ENCODE measurements around the gene TMEM238. TPM values are rescaled to one million over a fixed set of nuclear protein-coding genes. Genes with fewer than 3 reads are reported as not detected.

Gene TMEM238
- polyA plus RNA-seq, 1 of the 3 experiments (the other 2 are of a cell fraction) = 0.12 TPM

GRCh38 chr19:55365964-55366363 lies 18.1 kb downstream of the TMEM238 start:
- no peak overlapping the region for H2AFZ ChIP-seq (ENCODE audit: low read depth)
- CTCF ChIA-PET = no interaction called here
- 98% methylated on average over 10 of the region's 19 CpGs for WGBS (ENCODE audit: low lambda C conversion rate)
- H3F3A ChIP-seq (replicated peaks; ENCODE audit: insufficient read depth) = peaks cover 13% of the 10 kb centered on the region
- no peaks in the 10 kb centered on the region for H3K9me2 ChIP-seq
- H4K20me1 ChIP-seq (ENCODE audit: insufficient read depth) = no peaks in the 10 kb centered on the region
- DNase-seq = no peak
- no peak overlapping the region for H3K4me2 ChIP-seq
- no peaks in the 10 kb centered on the region for H3K27me3 ChIP-seq (ENCODE audit: insufficient read depth)
- no peaks in the 10 kb centered on the region for H3K9me3 ChIP-seq
- H3K4me3 ChIP-seq (ENCODE audit: low read depth in 2 of 2, low read length in 1 of 2) = no peak overlapping the region
- H3K4me1 ChIP-seq (ENCODE audit: control insufficient read depth in 1 of 2, insufficient read depth in 2 of 2, low read depth in 1 of 2, low read length in 1 of 2) = peaks cover 5 to 13% of the 10 kb centered on the region in 2 experiments; a peak in 1 of 4 replicates
- no peak overlapping the region for H3K27ac ChIP-seq (ENCODE audit: low read depth in 2 of 2, low read length in 1 of 2)
- no peak overlapping the region for H3K9ac ChIP-seq
- TF ChIP-seq, protein P1, sequence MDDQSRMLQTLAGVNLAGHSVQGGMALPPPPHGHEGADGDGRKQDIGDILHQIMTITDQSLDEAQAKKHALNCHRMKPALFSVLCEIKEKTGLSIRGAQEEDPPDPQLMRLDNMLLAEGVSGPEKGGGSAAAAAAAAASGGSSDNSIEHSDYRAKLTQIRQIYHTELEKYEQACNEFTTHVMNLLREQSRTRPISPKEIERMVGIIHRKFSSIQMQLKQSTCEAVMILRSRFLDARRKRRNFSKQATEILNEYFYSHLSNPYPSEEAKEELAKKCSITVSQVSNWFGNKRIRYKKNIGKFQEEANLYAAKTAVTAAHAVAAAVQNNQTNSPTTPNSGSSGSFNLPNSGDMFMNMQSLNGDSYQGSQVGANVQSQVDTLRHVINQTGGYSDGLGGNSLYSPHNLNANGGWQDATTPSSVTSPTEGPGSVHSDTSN (IDR thresholded peaks at IDR 0.05) = no peak
- TF ChIP-seq GABPA (IDR thresholded peaks at IDR 0.05; ENCODE audit: low read depth) (no peak), MXI1 (IDR thresholded peaks at IDR 0.05; ENCODE audit: low read depth, low read length) (no peak), MEF2A (IDR thresholded peaks at IDR 0.05; ENCODE audit: borderline replicate concordance, low read depth) (no peak), SIN3A (IDR thresholded peaks at IDR 0.05; ENCODE audit: borderline replicate concordance, low read depth, low read length) (no peak), EZH2phosphoT487 (IDR thresholded peaks at IDR 0.05; ENCODE audit: borderline replicate concordance, low read depth) (no peak), NFIC (IDR thresholded peaks at IDR 0.05; ENCODE audit: borderline replicate concordance) (no peak), SMC3 (IDR thresholded peaks at IDR 0.05; ENCODE audit: low read depth, low read length) (no peak)
- TF ChIP-seq, protein P2, sequence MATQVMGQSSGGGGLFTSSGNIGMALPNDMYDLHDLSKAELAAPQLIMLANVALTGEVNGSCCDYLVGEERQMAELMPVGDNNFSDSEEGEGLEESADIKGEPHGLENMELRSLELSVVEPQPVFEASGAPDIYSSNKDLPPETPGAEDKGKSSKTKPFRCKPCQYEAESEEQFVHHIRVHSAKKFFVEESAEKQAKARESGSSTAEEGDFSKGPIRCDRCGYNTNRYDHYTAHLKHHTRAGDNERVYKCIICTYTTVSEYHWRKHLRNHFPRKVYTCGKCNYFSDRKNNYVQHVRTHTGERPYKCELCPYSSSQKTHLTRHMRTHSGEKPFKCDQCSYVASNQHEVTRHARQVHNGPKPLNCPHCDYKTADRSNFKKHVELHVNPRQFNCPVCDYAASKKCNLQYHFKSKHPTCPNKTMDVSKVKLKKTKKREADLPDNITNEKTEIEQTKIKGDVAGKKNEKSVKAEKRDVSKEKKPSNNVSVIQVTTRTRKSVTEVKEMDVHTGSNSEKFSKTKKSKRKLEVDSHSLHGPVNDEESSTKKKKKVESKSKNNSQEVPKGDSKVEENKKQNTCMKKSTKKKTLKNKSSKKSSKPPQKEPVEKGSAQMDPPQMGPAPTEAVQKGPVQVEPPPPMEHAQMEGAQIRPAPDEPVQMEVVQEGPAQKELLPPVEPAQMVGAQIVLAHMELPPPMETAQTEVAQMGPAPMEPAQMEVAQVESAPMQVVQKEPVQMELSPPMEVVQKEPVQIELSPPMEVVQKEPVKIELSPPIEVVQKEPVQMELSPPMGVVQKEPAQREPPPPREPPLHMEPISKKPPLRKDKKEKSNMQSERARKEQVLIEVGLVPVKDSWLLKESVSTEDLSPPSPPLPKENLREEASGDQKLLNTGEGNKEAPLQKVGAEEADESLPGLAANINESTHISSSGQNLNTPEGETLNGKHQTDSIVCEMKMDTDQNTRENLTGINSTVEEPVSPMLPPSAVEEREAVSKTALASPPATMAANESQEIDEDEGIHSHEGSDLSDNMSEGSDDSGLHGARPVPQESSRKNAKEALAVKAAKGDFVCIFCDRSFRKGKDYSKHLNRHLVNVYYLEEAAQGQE (IDR thresholded peaks at IDR 0.05; ENCODE audit: low read depth, low read length) = no peak
- TF ChIP-seq, protein P3, sequence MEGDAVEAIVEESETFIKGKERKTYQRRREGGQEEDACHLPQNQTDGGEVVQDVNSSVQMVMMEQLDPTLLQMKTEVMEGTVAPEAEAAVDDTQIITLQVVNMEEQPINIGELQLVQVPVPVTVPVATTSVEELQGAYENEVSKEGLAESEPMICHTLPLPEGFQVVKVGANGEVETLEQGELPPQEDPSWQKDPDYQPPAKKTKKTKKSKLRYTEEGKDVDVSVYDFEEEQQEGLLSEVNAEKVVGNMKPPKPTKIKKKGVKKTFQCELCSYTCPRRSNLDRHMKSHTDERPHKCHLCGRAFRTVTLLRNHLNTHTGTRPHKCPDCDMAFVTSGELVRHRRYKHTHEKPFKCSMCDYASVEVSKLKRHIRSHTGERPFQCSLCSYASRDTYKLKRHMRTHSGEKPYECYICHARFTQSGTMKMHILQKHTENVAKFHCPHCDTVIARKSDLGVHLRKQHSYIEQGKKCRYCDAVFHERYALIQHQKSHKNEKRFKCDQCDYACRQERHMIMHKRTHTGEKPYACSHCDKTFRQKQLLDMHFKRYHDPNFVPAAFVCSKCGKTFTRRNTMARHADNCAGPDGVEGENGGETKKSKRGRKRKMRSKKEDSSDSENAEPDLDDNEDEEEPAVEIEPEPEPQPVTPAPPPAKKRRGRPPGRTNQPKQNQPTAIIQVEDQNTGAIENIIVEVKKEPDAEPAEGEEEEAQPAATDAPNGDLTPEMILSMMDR (IDR thresholded peaks at IDR 0.05) = no peak
- TF ChIP-seq, protein P4, sequence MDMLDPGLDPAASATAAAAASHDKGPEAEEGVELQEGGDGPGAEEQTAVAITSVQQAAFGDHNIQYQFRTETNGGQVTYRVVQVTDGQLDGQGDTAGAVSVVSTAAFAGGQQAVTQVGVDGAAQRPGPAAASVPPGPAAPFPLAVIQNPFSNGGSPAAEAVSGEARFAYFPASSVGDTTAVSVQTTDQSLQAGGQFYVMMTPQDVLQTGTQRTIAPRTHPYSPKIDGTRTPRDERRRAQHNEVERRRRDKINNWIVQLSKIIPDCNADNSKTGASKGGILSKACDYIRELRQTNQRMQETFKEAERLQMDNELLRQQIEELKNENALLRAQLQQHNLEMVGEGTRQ (IDR thresholded peaks at IDR 0.05; ENCODE audit: borderline replicate concordance, low read depth, low read length) = no peak
- TF ChIP-seq, protein P5, sequence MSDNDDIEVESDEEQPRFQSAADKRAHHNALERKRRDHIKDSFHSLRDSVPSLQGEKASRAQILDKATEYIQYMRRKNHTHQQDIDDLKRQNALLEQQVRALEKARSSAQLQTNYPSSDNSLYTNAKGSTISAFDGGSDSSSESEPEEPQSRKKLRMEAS (IDR thresholded peaks at IDR 0.05; ENCODE audit: low read depth) = no peak
- peaks cover 14% of the 10 kb centered on the region for H3K79me2 ChIP-seq (ENCODE audit: insufficient read depth)
- H3K36me3 ChIP-seq (replicated peaks in 1 of 2; ENCODE audit: control insufficient read depth in 1 of 2, insufficient read depth in 2 of 2, low read length in 1 of 2) = peaks cover 0 to 4% of the 10 kb centered on the region in 2 experiments
- POLR2A ChIA-PET = no interaction called here
